Fibroblast of lung (primary cell): ENCODE data around the gene ARGFX.

ENCODE experiments used
- EZH2 ChIP-seq: IDR thresholded peaks from 2 replicates; pipeline ENCODE4 v1.5.1; 2012; ENCODE audit warnings: low read length, control low read depth, mild to moderate bottlenecking; ENCODE audit errors: missing control alignments
- TF ChIP-seq, protein P1 (sequence below), 2 donors: IDR thresholded peaks in 1 of 2; conservative IDR thresholded peaks in 1 of 2; 1 replicate in 1 of 2; 2 replicates in 1 of 2; pipeline ENCODE4 v1.5.1; 2011 to 2012; ENCODE audit warnings: low read length in 2 of 2, control low read depth in 1 of 2, inconsistent platforms in 1 of 2, low read depth in 1 of 2, mild to moderate bottlenecking in 1 of 2

DNA sequence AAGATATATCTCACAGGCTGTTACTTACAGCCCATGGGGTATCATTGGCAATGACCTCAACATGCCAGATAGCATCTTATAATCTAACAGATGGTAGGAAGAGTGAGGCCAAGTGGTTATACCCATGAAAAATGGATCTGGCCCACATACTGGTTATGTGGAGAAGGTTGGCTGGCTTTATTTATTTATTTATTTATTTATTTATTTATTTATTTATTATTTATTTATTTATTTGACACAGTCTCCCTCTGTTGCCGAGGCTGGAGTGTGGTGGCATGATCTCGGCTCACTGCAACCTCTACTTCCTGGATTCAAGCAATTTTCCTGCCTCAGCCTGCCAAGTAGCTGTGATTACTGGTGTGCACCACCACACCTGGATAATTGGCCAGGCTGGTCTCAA lies 37.0 kb downstream of the ARGFX start:
- TF ChIP-seq, protein P1, sequence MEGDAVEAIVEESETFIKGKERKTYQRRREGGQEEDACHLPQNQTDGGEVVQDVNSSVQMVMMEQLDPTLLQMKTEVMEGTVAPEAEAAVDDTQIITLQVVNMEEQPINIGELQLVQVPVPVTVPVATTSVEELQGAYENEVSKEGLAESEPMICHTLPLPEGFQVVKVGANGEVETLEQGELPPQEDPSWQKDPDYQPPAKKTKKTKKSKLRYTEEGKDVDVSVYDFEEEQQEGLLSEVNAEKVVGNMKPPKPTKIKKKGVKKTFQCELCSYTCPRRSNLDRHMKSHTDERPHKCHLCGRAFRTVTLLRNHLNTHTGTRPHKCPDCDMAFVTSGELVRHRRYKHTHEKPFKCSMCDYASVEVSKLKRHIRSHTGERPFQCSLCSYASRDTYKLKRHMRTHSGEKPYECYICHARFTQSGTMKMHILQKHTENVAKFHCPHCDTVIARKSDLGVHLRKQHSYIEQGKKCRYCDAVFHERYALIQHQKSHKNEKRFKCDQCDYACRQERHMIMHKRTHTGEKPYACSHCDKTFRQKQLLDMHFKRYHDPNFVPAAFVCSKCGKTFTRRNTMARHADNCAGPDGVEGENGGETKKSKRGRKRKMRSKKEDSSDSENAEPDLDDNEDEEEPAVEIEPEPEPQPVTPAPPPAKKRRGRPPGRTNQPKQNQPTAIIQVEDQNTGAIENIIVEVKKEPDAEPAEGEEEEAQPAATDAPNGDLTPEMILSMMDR (conservative IDR thresholded peaks at IDR 0.05 in 1 of 2, IDR thresholded peaks at IDR 0.05 in 1 of 2; ENCODE audit: low read depth in 1 of 2, low read length in 2 of 2): no peak
- TF ChIP-seq EZH2: no peak
